Activated CD8-positive, alpha-beta memory T cell treated with anti-CD3 and anti-CD28 coated beads for 48 hours (primary cell): Measurements from ENCODE around the gene ADGRA1.

Source experiments
- DNase-seq, 3 experiments: peaks; one replicate each; pipeline ENCODE4 v3.0.0-alpha.2; 2020; ENCODE audit warnings: low read depth in 2 of 3, low spot score in 2 of 3

The ADGRA1 gene

DNA sequence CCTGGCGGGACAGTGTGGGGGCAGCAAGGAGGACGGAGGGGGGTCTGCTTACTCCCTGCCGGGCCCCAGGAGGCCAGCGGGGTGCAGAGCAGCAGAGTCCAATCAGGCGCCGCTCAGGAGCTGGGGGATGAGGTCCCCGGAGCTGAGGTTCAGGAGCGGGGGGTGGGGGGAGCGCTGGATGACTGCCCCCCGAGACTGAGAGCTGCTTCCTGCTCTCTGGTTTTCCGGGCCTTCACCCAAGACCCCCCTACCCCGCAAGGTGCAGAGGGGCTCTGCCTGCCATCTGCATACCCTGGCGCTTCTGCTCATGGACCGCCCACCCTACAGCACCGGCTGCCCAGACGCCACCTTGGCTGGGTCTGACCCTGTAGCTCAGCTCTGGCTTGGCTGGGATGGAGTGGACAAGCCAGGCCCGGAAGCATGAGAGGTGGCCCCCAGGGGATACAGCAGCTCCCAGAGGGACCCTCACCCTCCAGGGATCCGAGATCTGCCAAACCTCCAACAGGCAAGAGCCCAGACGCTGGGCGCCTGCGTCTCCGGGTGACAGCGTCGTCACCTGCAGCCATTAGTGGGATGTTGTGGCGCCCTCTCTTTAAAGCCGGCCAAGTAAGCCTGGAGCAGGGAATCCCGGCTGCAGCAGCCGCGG lies 73.2 kb downstream of the ADGRA1 start:
- DNase-seq, result no peak

GRCh38 chr10:133161486-133162109 lies 73.9 kb downstream of the ADGRA1 start:
- no peak for DNase-seq

DNA sequence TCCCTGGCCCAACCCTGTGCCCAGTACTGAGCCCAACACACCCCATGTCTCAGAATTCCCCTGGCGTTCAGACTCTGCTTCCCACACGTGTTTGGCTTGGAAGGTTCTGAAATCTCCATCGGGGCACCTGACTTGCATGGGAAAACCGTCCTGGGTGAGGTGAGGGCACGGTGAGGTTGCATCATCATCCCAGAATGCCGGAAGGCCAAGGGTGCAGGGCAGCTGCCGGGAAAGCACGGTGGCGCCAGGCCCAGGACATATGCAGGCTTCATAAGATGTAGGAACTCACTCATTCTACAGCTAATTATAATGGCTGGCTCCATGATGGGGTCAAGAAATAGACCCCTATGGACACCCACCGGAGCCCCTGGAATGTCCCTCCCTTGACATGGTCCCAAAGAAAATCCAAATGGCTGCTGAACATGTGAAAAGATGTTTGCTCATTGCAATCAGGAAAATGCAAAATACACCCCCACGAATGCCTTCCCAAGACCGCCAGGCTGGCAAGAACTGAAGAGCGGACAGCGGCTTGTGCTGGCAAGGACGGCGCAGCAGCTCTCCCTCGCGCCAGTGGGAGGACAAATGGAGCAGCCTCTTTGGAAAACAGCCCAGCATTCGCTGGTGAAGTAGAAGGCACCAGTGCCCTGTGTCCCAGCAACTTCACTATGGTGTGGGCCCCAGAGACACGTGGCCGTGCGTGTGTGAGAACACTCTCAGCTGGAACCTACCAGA lies 74.6 kb downstream of the ADGRA1 start:
- DNase-seq, result no peak

- DNase-seq, result no peak
Measured at GRCh38 chr10:133162910-133163856, 75.5 kb downstream of the ADGRA1 start.

DNA sequence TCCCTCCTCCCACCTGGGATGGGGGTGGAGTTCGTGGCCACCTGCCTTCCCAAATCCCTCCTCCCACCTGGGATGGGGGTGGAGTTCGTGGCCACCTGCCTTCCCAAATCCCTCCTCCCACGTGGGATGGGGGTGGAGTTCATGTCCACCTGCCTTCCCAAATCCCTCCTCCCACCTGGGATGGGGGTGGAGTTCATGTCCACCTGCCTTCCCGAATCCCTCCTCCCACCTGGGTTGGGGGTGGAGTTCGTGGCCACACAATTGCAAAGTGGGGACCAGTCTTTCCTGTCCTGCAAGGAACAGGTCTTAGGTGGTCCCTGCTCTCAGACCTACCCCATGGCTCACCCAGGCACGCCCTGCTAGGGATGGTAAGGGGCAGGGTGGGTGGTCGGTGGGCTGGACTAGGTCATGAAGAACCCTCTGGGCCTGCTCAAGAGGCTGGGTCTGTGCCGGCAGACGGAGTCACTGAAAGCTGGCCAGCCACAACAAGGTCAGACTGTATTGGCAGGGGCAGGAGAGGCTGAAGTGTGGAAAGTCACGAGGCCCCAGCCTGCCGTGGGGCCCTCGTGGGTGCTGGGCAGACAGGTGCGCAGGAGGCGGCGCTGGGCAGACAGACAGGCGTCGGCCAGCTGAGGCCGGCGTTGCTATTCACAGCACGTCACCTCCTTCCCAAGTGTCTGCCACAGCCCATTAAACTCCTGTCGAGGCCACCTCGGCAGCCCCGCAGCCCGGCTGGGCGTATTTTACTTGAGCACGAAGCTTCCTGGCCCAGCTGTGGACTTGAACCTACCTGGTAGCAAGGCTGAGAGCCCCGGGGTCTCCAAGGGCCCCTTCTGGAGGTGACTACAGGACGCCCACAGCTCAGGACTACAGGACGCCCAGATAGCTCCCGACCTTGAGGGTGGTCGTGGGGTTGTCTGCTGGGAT lies 76.4 kb downstream of the ADGRA1 start:
- DNase-seq, result no peak

- DNase-seq, result no peak
Measured at GRCh38 chr10:133164816-133165555, 77.3 kb downstream of the ADGRA1 start.

DNA sequence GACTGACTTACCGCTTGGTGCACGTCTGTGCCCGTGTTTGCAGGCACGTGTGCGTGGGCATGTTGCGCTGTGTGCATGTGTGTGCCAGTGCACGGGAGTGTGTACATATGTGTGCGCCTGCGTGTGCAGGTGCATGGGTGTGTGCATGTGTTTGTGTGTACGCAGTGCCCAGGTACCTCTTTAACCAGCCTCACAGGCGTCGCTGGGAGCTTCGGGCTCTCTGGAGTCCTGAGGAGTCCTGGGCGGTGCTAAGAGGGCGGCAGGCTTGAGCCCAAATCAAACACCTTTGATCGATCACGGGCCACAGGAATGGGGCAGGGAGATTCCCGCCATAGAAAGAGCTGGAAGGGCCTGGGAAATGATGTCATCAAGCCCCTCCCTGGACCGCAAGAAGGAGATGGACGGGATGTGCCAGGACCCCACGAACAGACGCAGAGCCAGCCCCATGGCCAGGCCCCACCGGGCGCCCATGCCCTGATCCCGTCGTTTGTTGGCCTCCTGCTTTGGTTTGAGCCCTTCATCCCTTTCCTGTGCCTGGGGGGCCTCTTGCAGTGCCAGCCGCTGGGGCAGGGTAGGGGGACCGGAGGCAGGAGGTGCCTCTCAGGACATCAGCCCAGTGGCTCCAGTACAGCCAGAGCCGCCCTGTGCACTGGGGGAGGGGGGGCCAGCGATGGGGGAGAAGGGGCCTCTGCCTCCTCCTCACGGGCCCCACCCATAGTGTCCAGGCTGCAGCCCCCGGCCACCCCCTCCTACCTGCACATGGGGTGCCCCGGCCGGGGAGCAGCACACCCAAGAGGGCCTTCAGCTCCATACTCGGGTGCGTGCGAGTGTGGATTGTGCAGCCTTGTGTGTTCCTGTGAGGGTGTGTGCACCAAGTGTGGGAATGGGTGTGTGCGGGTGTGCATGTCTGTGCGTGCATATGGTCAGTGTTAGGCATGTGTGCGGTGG lies 78.1 kb downstream of the ADGRA1 start:
- DNase-seq, result no peak

GRCh38 chr10:133166504-133166827 lies 78.7 kb downstream of the ADGRA1 start:
- no peak for DNase-seq

DNA sequence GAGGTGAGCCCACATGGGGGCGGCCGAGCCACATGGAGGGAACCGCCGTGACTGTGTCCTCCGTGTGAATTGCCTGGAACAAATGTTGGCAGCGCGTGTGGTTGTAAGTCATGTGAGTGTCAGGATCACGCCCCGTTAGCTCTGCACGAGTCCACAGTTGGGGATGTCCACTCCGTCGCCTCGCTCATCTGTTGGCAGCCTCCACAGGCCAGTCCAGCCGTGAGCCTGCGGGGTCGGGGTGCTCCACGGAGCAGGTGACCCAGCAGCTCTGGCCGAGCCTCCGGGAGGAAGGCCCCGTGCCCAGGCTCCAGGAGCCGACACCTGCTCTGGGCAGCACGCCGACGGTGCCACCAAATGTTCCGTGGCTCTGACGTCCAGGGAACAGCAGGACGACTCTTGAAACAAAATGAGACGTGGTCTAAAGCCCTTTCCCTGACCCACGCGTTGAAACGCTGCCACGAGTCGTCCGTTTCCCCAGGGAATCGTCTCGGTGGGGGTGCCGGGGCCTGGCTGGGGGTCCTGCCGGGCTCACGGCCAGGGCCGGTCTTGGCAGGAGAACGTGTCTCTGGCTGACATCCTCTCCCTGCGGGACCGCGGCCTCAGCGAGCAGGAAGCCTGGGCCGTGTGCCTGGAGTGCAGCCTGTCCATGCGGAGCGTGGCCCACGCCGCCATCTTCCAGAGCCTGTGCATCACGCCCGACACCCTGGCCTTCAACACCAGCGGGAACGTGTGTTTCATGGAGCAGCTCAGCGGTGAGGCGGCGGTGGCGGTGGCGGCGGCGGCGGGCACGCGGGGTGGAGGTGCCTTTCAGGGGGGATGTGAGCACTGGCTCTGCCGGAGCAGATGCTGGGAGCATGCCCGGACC lies 79.3 kb downstream of the ADGRA1 start:
- DNase-seq, result no peak

GRCh38 chr10:133167693-133168616 lies 80.2 kb downstream of the ADGRA1 start:
- no peak for DNase-seq

DNA sequence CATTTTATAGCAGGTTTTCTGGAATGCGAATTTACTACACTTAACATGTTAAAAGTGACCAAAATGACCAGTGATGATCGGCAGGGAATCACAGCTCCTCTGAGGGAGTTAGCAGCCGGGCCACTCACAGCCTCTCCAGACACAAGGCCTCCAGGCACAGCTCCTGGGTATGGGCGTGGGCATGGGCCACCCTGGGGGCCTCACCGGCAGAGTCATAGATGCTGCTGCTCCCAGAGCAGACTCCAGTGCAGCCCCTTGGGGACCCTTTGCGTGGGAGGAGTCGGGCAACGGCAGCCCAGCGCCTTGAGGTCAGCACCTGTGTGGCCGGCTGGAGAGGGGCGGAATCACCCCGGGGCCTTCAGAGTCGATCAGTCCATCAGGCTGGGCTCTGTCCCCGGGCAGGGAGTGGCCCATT lies 80.9 kb downstream of the ADGRA1 start:
- no peak for DNase-seq

- no peak for DNase-seq
Measured at GRCh38 chr10:133169173-133169947, 81.6 kb downstream of the ADGRA1 start.

GRCh38 chr10:133170092-133170491 lies 82.4 kb downstream of the ADGRA1 start:
- no peak for DNase-seq

DNA sequence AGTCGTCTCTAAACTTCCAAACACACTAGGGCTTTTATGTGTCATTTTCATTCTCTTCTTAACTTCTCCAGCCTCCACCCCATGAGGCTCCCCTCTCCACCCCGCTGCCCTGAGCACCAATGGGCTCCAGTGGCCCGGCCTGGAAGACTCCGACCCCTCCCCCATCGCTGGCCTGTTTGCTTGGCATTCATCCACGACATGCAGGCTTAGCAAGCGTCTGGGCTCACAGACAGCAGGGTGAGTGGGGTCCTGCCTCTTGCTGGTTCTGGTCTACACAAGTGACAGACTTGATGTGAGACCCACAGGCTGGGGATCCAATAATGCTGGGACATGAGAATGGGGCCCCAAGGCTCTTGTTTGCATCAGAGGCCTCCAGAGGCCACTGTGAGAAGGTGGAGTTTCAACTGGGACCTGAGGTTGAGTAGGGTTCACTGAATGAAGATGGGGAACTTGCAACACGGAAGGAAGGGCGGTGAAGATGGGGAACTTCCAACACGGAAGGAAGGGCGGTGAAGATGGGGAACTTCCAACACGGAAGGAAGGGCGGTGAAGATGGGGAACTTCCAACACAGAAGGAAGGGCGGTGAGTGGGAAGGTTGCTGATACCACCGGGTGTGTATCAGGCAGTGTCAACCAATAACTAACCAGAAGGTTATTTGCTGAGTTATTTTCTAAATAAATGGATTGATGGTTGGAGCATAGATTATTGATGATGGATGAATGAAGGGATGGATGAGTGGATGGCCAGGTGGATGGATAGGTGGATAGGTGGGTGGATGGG lies 86.3 kb downstream of the ADGRA1 start:
- no peak for DNase-seq

DNA sequence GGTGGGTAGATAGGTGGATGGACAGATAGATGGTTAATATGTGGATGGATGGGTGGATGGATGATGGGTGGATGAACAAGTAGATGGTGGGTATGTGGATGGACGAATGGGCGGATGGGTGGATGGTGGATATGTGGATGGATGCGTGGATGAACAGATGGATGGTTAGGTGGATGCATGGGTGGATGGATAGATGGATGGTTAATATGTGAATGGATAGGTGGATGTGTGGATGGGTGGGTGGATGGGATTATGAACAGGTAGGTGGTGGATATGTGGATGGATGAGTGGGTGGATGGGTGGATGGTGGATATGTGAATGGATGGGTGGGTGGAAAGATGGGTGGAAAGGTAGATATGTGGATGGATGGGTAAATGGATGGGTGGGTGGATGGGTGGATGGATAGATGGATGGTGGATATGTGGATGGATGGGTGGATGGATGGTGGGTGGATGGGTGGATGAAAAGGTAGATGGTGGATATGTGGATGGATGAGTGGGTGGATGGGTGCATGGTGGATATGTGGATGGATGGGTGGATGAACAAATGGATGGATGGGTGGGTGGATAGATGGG lies 87.1 kb downstream of the ADGRA1 start:
- no peak for DNase-seq
